ENCODE measurements around the gene CIDEB. TPM values are rescaled to one million over a fixed set of nuclear protein-coding genes. Genes with fewer than 3 reads are reported as not detected.
A peak's percentile ranks its signal among the peaks of the same experiment; 100 is the strongest.

CIDEB gene
- total and polyA plus RNA-seq, 2 of the 13 experiments (the other 11 are each of a cell fraction or from before 2014, with no cell fraction given) = 35.8 to 110 TPM

DNA sequence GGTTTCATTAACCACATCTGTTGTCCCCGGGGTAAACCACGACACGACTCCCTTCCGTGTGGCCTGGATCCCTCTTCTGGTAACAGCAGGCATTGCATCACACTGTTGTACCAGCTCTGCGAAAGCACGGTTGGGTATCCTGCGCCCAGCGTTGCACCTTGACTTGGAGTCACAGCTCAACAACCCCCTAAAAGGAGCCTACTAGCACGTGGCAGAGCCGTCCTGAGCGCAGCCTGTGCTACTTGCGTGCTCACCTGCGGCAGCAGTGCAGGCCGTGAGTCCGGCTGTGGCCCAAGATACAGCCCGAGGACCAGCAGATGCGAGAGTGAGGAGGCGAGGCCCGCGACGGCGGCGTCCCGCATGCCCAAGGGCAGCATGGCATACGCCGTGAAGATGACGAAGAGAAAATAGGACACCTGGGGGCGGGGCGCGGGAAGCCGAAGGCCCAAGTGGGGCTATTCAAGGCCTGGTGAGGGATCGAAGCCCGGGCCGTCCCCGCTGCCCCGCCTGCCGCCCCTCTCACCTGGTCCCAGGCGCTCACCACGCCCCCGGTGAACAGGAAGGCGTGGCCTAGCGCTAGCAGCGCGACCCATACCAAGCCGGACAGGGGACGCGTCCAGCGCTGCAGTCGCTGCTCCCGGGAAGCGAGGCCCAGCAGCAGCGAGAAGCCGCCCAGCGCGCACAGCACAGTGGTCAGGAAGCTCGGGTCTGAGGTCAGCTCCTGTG, 24.7 kb upstream of the CIDEB start (continued):
- TF ChIP-seq AKNA (CRISPR knock-in tag; IDR thresholded peaks at IDR 0.05; ENCODE audit: borderline replicate concordance) (no peak), SMARCE1 (IDR thresholded peaks at IDR 0.05; ENCODE audit: borderline replicate concordance) (no peak), ZBTB46 (CRISPR knock-in tag; IDR thresholded peaks at IDR 0.05; ENCODE audit: borderline replicate concordance) (peak; percentile 95), ZNF557 (CRISPR knock-in tag; IDR thresholded peaks at IDR 0.05) (0 out of 2 replicates have a peak, but pooled peaks have one; percentile 32), ZMAT5 (CRISPR knock-in tag; IDR thresholded peaks at IDR 0.05; ENCODE audit: borderline replicate concordance, low read depth) (no peak), TOE1 (CRISPR knock-in tag; IDR thresholded peaks at IDR 0.05) (peak; percentile 65; the same call in 1 of the 2 replicates), KAT8 (CRISPR knock-in tag; IDR thresholded peaks at IDR 0.05) (peak; percentile 71; the same call in 1 of the 2 replicates), SP5 (CRISPR knock-in tag; IDR thresholded peaks at IDR 0.05; ENCODE audit: borderline replicate concordance, low read depth) (peak; percentile 36), ZNF253 (CRISPR knock-in tag; IDR thresholded peaks at IDR 0.05; ENCODE audit: borderline replicate concordance) (peak; percentile 78; the same call in 1 of the 2 replicates), ZBTB21 (CRISPR knock-in tag; IDR thresholded peaks at IDR 0.05) (peak; percentile 58), DRAP1 (CRISPR knock-in tag; IDR thresholded peaks at IDR 0.05) (peak; percentile 57; the same call in 1 of the 2 replicates)
- TF ChIP-seq, protein P1, sequence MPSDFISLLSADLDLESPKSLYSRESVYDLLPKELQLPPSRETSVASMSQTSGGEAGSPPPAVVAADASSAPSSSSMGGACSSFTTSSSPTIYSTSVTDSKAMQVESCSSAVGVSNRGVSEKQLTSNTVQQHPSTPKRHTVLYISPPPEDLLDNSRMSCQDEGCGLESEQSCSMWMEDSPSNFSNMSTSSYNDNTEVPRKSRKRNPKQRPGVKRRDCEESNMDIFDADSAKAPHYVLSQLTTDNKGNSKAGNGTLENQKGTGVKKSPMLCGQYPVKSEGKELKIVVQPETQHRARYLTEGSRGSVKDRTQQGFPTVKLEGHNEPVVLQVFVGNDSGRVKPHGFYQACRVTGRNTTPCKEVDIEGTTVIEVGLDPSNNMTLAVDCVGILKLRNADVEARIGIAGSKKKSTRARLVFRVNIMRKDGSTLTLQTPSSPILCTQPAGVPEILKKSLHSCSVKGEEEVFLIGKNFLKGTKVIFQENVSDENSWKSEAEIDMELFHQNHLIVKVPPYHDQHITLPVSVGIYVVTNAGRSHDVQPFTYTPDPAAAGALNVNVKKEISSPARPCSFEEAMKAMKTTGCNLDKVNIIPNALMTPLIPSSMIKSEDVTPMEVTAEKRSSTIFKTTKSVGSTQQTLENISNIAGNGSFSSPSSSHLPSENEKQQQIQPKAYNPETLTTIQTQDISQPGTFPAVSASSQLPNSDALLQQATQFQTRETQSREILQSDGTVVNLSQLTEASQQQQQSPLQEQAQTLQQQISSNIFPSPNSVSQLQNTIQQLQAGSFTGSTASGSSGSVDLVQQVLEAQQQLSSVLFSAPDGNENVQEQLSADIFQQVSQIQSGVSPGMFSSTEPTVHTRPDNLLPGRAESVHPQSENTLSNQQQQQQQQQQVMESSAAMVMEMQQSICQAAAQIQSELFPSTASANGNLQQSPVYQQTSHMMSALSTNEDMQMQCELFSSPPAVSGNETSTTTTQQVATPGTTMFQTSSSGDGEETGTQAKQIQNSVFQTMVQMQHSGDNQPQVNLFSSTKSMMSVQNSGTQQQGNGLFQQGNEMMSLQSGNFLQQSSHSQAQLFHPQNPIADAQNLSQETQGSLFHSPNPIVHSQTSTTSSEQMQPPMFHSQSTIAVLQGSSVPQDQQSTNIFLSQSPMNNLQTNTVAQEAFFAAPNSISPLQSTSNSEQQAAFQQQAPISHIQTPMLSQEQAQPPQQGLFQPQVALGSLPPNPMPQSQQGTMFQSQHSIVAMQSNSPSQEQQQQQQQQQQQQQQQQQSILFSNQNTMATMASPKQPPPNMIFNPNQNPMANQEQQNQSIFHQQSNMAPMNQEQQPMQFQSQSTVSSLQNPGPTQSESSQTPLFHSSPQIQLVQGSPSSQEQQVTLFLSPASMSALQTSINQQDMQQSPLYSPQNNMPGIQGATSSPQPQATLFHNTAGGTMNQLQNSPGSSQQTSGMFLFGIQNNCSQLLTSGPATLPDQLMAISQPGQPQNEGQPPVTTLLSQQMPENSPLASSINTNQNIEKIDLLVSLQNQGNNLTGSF (CRISPR knock-in tag; IDR thresholded peaks at IDR 0.05) = 0 out of 2 replicates have a peak, but pooled peaks have one; percentile 4
- TF ChIP-seq, protein P2, sequence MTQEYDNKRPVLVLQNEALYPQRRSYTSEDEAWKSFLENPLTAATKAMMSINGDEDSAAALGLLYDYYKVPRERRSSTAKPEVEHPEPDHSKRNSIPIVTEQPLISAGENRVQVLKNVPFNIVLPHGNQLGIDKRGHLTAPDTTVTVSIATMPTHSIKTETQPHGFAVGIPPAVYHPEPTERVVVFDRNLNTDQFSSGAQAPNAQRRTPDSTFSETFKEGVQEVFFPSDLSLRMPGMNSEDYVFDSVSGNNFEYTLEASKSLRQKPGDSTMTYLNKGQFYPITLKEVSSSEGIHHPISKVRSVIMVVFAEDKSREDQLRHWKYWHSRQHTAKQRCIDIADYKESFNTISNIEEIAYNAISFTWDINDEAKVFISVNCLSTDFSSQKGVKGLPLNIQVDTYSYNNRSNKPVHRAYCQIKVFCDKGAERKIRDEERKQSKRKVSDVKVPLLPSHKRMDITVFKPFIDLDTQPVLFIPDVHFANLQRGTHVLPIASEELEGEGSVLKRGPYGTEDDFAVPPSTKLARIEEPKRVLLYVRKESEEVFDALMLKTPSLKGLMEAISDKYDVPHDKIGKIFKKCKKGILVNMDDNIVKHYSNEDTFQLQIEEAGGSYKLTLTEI (CRISPR knock-in tag; conservative IDR thresholded peaks at IDR 0.05) = no peak; the same call in 1 of the 2 replicates

All from HepG2 (cell line).